SU-DHL-6 (cell line): ENCODE results near the gene DHX35.

Experiments used
- H2AFZ ChIP-seq: fragments of 200-600 bp; sonication (generic); 2 replicates; pipeline ENCODE4 v1.6.1; 2014; ENCODE audit warnings: low read depth, mild to moderate bottlenecking, moderate library complexity, mixed read lengths, antibody characterized with exemption, low read length; ENCODE audit not compliant: severe bottlenecking
- H3F3A ChIP-seq: fragments of 200-600 bp; shearing (Covaris generic); 2 replicates; pipeline ENCODE4 v1.6.0; 2016; ENCODE audit warnings: antibody characterized with exemption, mild to moderate bottlenecking; ENCODE audit not compliant: insufficient read depth
- H3K27ac ChIP-seq: fragments of 200-600 bp; sonication (generic); 2 replicates; pipeline ENCODE4 v1.5.1; 2016; ENCODE audit warnings: low read depth, mild to moderate bottlenecking, low read length, moderate library complexity, mixed read lengths
- H3K27me3 ChIP-seq: fragments of 200-600 bp; sonication (generic), shearing (Covaris generic); 2 replicates; pipeline ENCODE4 v1.6.0; 2014; ENCODE audit warnings: mild to moderate bottlenecking, low read length
- H3K36me3 ChIP-seq: fragments of 200-600 bp; sonication (generic); 2 replicates; pipeline ENCODE4 v1.6.1; 2014; ENCODE audit warnings: mild to moderate bottlenecking, low read length, mixed read lengths
- H3K4me2 ChIP-seq: fragments of 300-600, 200-600 bp; shearing (Covaris generic), sonication (generic); 2 replicates; pipeline ENCODE4 v1.6.0; 2014; ENCODE audit warnings: low read length, low read depth, mild to moderate bottlenecking; ENCODE audit not compliant: poor library complexity, severe bottlenecking
- H3K4me3 ChIP-seq: fragments of 200-600 bp; sonication (generic); 2 replicates; pipeline ENCODE4 v1.5.1; 2014; ENCODE audit warnings: antibody characterized with exemption, low read length, mild to moderate bottlenecking, mixed read lengths; ENCODE audit not compliant: insufficient read depth, poor library complexity, severe bottlenecking
- H3K79me2 ChIP-seq: fragments of 200-600 bp; sonication (generic); 2 replicates; pipeline ENCODE4 v1.6.1; 2014; ENCODE audit warnings: mild to moderate bottlenecking, low read length, moderate library complexity; ENCODE audit not compliant: insufficient read depth
- H3K9ac ChIP-seq: fragments of 200-600 bp; sonication (generic); 2 replicates; pipeline ENCODE4 v1.7.0; 2014; ENCODE audit warnings: mild to moderate bottlenecking, low read length
- H3K9me2 ChIP-seq: fragments of 200-600 bp; sonication (generic); replicated peaks from 2 replicates; pipeline ENCODE4 v1.6.1; 2014; ENCODE audit warnings: low read length; ENCODE audit not compliant: insufficient read depth
- H3K9me3 ChIP-seq: fragments of 200-600 bp; sonication (generic); 2 replicates; pipeline ENCODE4 v1.6.1; 2014; ENCODE audit warnings: low read length, mixed read lengths; ENCODE audit not compliant: insufficient read depth
- H4K20me1 ChIP-seq: fragments of 200-600 bp; sonication (generic); 2 replicates; pipeline ENCODE4 v1.6.1; 2014; ENCODE audit warnings: low read depth, mild to moderate bottlenecking, antibody characterized with exemption, low read length, moderate library complexity, mixed read lengths
- CTCF ChIP-seq: fragments of 200-600 bp; sonication (generic); IDR thresholded peaks from one replicate; pipeline ENCODE4 v1.5.1; 2017; ENCODE audit warnings: antibody characterized with exemption, mild to moderate bottlenecking, low read length, moderate library complexity; ENCODE audit not compliant: insufficient read depth, poor library complexity, severe bottlenecking
- EZH2phosphoT487 ChIP-seq: fragments of 200-600 bp; sonication (generic), shearing (Covaris generic); conservative IDR thresholded peaks from 2 replicates; pipeline ENCODE4 v1.6.1; 2018; ENCODE audit warnings: mild to moderate bottlenecking, antibody characterized with exemption, low read length, moderate library complexity, mixed read lengths

DHX35 gene

GRCh38 chr20:39040116-39040515 lies 78.0 kb downstream of the DHX35 start:
- H3K4me3 ChIP-seq, result no peak overlapping the region
- H3K4me2 ChIP-seq, result no peak overlapping the region
- no peaks in the 10 kb centered on the region for H3F3A ChIP-seq
- TF ChIP-seq EZH2phosphoT487 (no peak), CTCF (no peak)
- H2AFZ ChIP-seq, result no peak overlapping the region
- no peaks in the 10 kb centered on the region for H3K79me2 ChIP-seq
- H3K9ac ChIP-seq, result no peak overlapping the region
- H3K27ac ChIP-seq, result no peak overlapping the region
- no peaks in the 10 kb centered on the region for H3K9me3 ChIP-seq
- H3K36me3 ChIP-seq, result no peaks in the 10 kb centered on the region; the same call in 1 of the 2 replicates
- no peaks in the 10 kb centered on the region for H4K20me1 ChIP-seq
- no peaks in the 10 kb centered on the region for H3K9me2 ChIP-seq
- H3K27me3 ChIP-seq, result no peaks in the 10 kb centered on the region

DNA sequence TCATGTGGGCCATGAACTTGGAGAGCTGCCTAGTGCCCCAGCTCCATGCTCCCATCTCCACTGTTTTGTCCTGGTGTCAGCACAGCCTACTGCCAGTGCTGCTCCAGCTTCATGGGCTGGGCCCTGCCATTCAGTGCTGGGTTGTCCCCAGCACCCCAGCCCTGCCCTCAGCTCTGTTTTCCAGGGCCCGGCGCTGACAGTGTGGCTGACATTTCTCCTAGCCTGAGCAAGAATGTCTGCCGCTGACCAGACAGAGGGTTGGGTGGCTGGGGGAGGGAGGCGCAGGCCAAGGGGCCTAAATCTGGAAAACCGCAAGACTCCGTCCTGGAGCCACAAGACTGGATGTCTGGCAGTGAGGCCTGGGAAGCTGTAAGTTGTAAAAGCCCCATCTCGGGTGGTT lies 78.9 kb downstream of the DHX35 start:
- Histone ChIP-seq H3K9me2 (no peaks in the 10 kb centered on the region), H3K4me3 (no peak overlapping the region), H3F3A (no peaks in the 10 kb centered on the region), H3K4me2 (no peak overlapping the region), H2AFZ (no peak overlapping the region), H3K27ac (no peak overlapping the region), H3K9ac (no peak overlapping the region), H3K9me3 (no peaks in the 10 kb centered on the region), H3K27me3 (no peaks in the 10 kb centered on the region), H3K36me3 (no peaks in the 10 kb centered on the region; the same call in 1 of the 2 replicates), H3K79me2 (no peaks in the 10 kb centered on the region), H4K20me1 (no peaks in the 10 kb centered on the region)
- TF ChIP-seq EZH2phosphoT487, result no peak
- TF ChIP-seq CTCF, result no peak

GRCh38 chr20:39042279-39043150 lies 80.4 kb downstream of the DHX35 start:
- TF ChIP-seq CTCF (no peak), EZH2phosphoT487 (no peak)
- H3K9me3 ChIP-seq, result no peaks in the 10 kb centered on the region
- H3K4me2 ChIP-seq, result no peak overlapping the region
- H3K9ac ChIP-seq, result no peak overlapping the region
- H3K9me2 ChIP-seq, result no peaks in the 10 kb centered on the region
- no peaks in the 10 kb centered on the region for H3K79me2 ChIP-seq
- no peaks in the 10 kb centered on the region for H3K27me3 ChIP-seq
- no peak overlapping the region for H3K4me3 ChIP-seq
- H4K20me1 ChIP-seq, result no peaks in the 10 kb centered on the region
- H3K36me3 ChIP-seq, result no peaks in the 10 kb centered on the region
- no peak overlapping the region for H3K27ac ChIP-seq
- H3F3A ChIP-seq, result no peaks in the 10 kb centered on the region
- no peak overlapping the region for H2AFZ ChIP-seq
